H54 (cell line): Measurements from ENCODE around the gene OR4E1.
"Not testable (repeated sequence)": the region's sequence is repeated elsewhere in the genome, so short reads cannot be mapped to it uniquely, and the experiment has no call there.

Experiments
- DNase-seq: peaks from one replicate; pipeline ENCODE4 v3.0.0; 2011; ENCODE audit warnings: low spot score, mixed read lengths; ENCODE audit not compliant: insufficient read length
- FAIRE-seq: peaks from 3 replicates; lab custom pipeline; 2011; peaks lifted over from hg19 to GRCh38; lab: Jason Lieb, UNC
- POLR2A ChIP-seq: IDR thresholded peaks from 2 replicates; pipeline ENCODE4 v1.6.1; 2011; ENCODE audit warnings: low read depth, mild to moderate bottlenecking, low read length

The OR4E1 gene, protein sequence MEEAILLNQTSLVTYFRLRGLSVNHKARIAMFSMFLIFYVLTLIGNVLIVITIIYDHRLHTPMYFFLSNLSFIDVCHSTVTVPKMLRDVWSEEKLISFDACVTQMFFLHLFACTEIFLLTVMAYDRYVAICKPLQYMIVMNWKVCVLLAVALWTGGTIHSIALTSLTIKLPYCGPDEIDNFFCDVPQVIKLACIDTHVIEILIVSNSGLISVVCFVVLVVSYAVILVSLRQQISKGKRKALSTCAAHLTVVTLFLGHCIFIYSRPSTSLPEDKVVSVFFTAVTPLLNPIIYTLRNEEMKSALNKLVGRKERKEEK

DNA sequence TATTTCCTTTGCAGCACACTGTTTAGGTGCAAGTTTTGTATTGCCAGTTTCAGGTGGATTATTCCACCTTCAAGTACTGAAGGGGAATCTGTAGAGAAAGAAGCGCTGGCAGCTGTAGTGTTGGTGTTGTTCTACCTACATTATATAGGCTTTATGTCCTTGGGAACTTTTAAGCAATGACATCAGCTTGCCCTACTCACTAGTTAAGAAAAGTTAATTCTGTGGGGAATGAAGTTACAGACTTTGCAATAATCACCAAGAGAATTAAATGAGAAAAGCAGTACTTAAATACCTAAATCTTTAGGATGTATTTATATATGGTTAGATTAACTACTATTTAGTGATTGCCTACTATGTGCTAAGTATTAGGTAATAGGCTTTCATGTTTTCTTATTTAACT lies at the start of gene OR4E1:
Gene OR4E1 (minus strand): TSS at position 101 of the 400 bp plus-strand sequence. CDS start 2,883 bp downstream, outside the sequence.
- FAIRE-seq: no peak
- no peak for DNase-seq
- no peak for TF ChIP-seq POLR2A

DNA sequence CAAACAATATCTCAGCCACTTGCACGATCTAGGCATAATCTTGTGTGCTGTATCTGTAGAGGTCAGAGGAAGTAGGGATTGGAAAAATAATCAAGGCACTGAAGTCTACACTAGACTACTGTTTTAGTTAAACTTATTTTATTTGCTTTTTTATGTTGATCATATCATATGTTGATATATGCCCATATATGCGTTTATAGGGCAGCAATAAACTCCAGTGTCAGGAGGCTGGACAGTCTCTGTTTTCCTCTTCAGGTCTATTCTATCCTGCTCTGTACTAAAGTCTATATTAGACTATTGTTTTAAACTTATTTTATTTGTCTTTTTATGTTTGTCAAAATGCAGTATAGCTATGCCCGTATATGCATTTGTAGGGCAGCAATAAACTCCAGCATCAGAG lies 47.9 kb upstream of the OR4E1 start:
- DNase-seq: no peak
- no peak for FAIRE-seq
- TF ChIP-seq POLR2A: no peak

DNA sequence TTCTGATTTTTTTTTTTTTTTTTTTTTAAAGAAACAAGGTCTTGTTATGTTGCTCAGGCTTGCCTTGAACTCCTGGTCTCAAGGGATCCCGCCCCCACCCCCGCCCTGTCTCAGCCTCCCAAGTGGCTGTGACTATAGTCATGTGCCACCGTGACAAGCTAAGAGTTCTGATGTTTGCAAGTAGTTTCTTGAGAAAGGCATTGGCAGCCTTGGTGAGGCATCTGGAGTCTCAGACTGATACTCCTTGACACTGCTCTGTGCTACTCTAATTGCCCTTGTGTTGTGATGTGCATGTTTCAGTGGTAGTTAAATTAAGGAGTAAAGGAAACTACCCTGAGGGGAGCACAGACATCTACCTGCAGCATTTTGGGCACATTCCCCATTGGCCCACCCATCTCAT lies 46.2 kb upstream of the OR4E1 start:
- no peak for TF ChIP-seq POLR2A
- DNase-seq: no peak
- FAIRE-seq: no peak

DNA sequence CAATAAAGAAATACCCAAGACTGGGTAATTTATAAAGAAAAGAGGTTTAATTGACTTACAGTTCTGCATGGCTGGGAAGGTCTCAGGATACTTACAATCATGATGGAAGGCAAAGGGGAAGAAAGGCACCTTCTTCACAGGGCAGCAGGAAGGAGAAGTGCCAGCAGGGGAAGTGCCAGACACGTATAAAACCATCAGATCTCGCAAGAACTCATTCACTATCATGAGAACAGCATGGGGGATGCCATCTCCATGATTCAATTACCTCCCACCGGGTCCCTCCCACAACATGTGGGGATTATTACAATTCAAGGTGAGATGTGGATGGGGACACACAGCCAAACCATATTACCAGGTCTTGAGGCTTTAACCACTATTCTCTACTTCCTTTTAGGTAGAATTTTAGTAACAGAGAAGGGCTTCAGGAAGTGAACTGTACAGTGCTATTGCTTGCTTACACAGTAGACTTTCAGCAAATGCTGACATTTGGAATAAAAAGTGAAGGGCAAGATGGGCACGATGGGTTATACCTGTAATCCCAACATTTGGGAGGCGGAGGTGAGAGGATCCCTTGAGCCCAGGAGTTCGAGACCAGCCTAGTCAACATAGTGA lies 40.8 kb upstream of the OR4E1 start:
- DNase-seq (no peak), FAIRE-seq (no peak)
- TF ChIP-seq POLR2A: no peak

DNA sequence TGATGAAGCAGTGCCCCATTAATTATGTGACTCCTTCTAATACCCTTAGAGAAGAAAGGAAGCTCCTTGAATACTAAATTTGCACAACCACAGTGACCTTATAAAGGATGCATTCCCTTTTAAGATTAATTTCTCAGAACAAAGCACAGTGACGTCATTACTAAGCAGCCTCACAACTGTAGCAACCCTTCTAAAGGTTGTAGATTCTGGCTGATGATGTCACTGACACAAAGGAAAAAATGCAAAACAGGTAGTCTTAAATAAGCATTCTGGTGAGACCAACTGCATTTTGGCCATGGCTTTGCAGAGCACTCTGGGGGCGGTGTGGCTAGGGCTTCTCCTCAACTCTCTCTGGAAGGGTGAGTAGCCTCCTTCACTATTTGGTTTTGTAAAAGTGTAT lies 38.4 kb upstream of the OR4E1 start:
- no peak for TF ChIP-seq POLR2A
- FAIRE-seq (no peak), DNase-seq (no peak)

DNA sequence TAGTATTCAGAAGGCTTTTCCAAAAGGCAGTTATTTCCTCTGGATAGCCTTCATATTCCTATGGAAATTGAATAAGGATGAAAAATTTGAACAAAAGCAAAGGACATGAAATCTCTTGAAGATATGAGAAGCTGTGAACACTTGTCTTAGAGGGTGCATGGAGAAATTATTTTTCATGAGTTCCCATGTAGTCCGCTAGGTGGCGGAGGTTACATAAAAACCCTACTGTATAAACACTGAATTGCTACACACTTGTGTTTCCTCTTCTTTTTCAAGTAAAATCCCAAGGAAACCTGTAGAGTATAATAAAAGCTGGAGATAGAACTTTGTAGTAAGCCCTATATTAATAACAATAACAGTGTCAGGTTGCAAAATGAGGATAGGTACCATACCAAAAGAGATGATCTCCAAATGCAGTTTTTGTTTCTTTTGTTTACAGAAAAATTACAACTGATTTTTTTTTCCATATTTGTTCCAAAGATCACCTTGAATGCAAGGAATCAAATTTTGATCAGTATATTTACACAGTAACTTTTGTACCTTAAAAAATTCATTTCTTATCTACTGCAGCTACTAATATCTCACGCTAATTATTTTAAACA lies 37.8 kb upstream of the OR4E1 start:
- DNase-seq (peak; percentile 4), FAIRE-seq (no peak)
- TF ChIP-seq POLR2A: no peak

DNA sequence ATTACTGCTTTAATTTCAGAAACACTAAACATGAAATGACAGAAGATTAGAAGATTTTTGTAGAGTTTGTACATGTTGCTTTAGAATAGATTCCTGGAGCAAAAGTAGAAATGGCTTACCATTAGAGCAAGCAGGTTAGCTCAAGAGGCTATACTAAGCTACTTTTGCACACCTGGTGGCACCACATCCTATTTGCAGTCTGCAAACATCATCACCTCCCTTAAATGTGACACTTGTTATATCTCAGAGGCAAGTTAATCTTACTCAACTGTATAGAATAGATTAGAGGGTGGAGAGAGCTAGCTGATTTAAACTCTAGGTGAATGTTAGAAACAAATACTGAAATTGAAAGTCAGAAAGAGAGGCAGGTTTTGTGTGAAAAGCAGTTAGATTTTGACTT lies 30.7 kb upstream of the OR4E1 start:
- FAIRE-seq (no peak), DNase-seq (no peak)
- no peak for TF ChIP-seq POLR2A

DNA sequence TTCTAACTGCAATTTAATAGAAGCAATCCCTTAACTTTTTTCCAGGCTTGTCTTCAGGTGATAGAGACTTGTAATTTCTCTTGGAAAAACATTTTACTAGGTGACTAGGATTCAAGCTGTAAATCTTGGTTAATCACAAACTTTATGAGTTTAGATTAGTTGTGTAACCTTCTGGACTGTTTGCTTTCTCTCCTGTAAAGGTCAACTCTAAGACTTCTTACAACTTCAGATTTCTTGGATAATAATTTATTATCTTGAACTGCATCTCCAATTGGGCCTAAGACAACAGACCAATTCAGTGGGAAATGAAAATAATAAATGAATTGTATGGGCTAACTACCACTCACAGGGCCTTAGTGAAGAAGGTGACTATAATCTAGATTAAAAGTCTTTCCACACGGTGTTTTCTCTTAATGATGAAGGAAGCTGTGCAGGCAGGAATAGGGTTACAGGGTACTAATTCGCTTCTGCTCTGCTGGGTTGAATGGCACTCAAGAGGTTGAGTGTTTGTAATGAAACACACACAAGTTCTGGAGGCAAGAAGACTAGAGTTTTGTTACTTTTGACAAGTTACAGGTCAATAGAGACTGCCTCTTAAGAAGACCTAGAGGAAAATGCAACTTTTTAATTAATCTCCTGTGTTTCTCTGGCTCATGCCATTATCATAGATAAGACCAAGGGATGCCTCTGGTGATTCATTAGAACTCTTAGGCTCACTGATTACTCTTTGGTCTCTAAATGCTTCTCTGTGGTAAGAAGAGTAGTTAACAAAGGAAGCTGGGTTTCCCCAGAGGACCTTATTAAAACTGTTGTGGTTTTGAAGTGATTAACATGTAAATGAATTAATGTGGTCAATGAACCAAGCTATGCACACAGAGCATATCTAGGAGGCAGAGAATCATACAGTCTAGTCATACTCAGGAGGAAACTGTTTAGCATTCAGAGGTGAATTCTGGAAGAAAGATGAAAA lies 30.0 kb upstream of the OR4E1 start:
- TF ChIP-seq POLR2A: no peak
- FAIRE-seq (no peak), DNase-seq (no peak)

DNA sequence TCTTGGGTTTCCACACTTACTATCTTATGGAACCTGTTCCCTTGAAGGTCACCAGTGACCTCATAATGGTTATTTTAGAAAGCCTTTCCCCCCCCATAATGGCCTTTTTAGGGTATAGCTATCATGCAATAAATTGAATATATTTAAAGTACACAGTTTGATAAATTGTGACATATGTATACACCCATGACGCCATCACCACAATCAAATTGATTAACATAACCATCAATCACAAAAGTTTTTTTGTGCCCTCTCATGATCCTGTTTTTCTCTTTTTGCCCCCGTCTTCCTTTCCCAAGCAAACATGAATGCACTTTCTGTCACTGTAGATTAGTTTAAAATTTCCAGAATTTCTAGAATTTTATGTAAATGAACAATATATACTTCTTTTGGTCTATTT lies 28.7 kb upstream of the OR4E1 start:
- no peak for TF ChIP-seq POLR2A
- FAIRE-seq (no peak), DNase-seq (no peak)

DNA sequence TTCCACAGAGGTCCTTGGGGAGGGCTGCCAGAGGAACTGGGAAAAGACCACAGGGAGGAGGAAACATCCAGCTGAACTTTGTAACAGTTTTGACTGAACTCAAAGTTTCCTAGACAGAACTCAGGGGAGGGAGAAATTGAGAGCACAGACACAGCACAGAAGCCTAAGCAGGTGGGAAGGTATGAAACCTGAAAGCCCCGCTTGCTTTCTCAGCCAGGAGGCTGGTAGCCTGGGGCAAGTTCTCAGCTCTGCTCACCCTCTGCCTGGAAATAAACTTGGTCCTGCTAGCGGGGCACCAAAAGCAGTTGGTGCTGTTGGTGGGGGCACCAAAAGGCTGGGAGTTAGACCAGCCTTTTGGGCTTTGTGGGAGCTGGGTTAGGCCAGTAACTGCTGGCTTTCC lies 25.9 kb upstream of the OR4E1 start:
- DNase-seq: no peak
- no peak for FAIRE-seq
- TF ChIP-seq POLR2A: no peak

DNA sequence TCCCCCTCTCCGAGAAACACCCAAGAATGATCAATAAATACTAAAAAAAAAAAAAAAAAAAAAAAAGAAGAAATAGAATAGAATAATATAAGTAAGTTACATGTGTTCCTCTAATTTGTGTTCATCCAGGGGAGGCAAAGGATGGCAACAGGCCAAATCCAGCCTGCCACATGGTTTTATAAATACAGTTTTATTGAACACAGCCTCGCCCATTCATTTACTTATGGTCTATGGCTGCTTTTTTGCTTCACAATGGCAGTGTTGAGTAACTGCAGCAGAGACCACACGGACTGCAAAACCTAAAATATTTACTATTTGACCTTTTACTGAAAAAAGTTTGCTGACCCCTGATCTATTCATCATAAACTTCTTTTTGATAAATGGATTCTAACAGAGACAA lies 24.9 kb upstream of the OR4E1 start:
- FAIRE-seq, DNase-seq: not testable (repeated sequence)

DNA sequence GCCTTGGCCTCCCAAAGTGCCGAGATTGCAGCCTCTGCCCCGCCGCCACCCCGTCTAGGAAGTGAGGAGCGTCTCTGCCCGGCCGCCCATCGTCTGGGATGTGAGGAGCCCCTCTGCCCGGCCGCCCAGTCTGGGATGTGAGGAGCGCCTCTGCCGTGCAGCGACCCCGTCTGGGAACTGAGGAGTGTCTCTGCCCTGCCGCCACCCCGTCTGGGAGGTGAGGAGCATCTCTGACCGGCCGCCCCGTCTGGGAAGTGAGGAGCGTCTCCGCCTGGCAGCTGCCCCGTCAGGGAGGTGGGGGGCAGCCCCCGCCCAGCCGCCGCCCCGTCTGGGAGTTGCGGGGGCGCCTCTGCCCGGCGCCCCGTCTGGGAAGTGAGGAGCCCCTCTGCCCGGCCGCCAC lies 24.0 kb upstream of the OR4E1 start:
- DNase-seq, FAIRE-seq: not testable (repeated sequence)

DNA sequence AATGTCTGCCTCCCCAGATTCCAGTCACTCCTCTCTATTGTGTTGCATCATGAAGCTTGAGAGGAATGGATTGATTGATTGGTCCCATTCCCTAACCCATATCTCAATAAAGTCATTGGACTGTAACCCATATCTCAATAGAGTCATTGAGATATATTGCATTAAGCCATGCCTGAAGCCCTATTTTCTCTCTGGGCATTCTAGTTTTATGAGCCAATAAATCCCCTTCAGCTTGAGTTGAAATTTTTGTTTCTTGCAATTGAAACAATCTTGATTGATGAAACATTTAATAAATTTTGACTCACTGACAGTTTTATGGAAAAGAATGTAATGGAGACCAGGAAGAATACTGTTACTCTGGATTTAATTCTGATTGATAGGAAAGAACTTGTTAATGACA lies 20.8 kb upstream of the OR4E1 start:
- FAIRE-seq (no peak), DNase-seq (no peak)
- TF ChIP-seq POLR2A: no peak

DNA sequence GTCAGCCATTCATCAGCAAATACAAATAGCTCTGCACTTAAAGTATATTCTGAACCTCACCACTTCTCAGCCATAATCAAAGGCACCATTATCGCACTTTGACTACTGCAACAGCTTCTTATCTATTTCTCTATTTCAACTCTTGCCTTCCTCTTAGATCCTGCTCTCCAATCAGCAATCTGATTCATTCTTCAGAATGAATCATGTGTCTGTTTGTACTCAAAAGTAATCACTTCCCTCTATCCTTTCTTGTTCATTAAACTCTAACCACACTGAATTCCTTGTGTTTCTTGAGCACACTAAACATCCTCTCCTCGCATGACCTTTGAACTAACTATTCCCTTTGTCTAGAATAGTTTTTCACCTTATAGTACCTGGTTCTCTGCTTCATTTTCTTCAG lies 12.8 kb upstream of the OR4E1 start:
- TF ChIP-seq POLR2A: no peak
- no peak for DNase-seq
- FAIRE-seq: no peak
